ENCODE data around the gene TMEM255B. TPM values are rescaled to one million over a fixed set of nuclear protein-coding genes. Genes with fewer than 3 reads are reported as not detected.

The TMEM255B gene
- total and polyA plus RNA-seq, 2 donors (not counting 3 experiments of a cell fraction or from before 2014, with no cell fraction given) = 105 to 121 TPM

GRCh38 chr13:113742000-113742441 is 17.0 kb upstream of the TMEM255B start:
- Histone ChIP-seq H2AFZ (ENCODE audit: low read depth, low read length) (no peak overlapping the region), H3K9me1 (replicated peaks; ENCODE audit: control insufficient read depth, extremely low read depth, insufficient read depth, low read length) (no peaks in the 10 kb centered on the region), H3K79me2 (ENCODE audit: control insufficient read depth, insufficient read depth, low read length) (no peaks in the 10 kb centered on the region), H3K9ac (replicated peaks; ENCODE audit: extremely low read depth, insufficient read depth, low read length) (no peak overlapping the region), H3K4me2 (ENCODE audit: insufficient read depth, low read length) (no peak overlapping the region), H4K20me1 (replicated peaks; ENCODE audit: control insufficient read depth, extremely low read depth, insufficient read depth, low read length) (no peaks in the 10 kb centered on the region), H3K36me3 (ENCODE audit: control insufficient read depth in 2 of 2, extremely low read depth in 1 of 2, insufficient read depth in 2 of 2, low read length in 2 of 2) (no peaks in the 10 kb centered on the region), H3K4me3 (replicated peaks in 1 of 3; ENCODE audit: insufficient read depth in 1 of 3, low read depth in 1 of 3, low read length in 3 of 3) (no peak overlapping the region), H3K4me1 (ENCODE audit: control insufficient read depth, extremely low read depth, insufficient read depth, low read length) (no peaks in the 10 kb centered on the region), H3K9me3 (replicated peaks; ENCODE audit: control insufficient read depth, insufficient read depth, low read length) (no peaks in the 10 kb centered on the region), H3K27me3 (ENCODE audit: control insufficient read depth in 2 of 2, insufficient read depth in 2 of 2, low read length in 2 of 2) (no peaks in the 10 kb centered on the region), H3K27ac (ENCODE audit: insufficient read depth, low read depth, low read length) (no peak overlapping the region)
- CTCF ChIA-PET = interaction anchor here (0.6 to 2.0 kb wide), 6 partner anchors 9 to 162 kb away, joined by 3 to 8 read pairs (median 6); no protein-coding TSS in a partner anchor
- DNase-seq (ENCODE audit: low read depth, low spot score) (no peak), FAIRE-seq (no peak)
- dilution Hi-C loops (cut with MboI; ENCODE audit: extremely low pct_ligation_motif_present, low sequenced_read_pairs) = no loop called here
- TF ChIP-seq CTCF (IDR thresholded peaks at IDR 0.05; ENCODE audit: extremely low read depth in 1 of 2, insufficient read depth in 1 of 2, low read depth in 1 of 2, low read length in 2 of 2) = peak; percentile 11 to 45
- TF ChIP-seq POLR2A (IDR thresholded peaks at IDR 0.05; ENCODE audit: low read depth, low read length) = no peak
- no peak for TF ChIP-seq MYC (IDR thresholded peaks at IDR 0.05; ENCODE audit: low read depth, low read length)
- no TSS peak for BruUV-seq (replicated peaks)
- POLR2A ChIA-PET = no interaction called here
- intact Hi-C loops (cut with micrococcal nuclease) = no loop called here

GRCh38 chr13:113742445-113743120 is 16.4 kb upstream of the TMEM255B start:
- no peak overlapping the region for H3K4me3 ChIP-seq (replicated peaks in 1 of 3; ENCODE audit: insufficient read depth in 1 of 3, low read depth in 1 of 3, low read length in 3 of 3)
- H3K27ac ChIP-seq (ENCODE audit: insufficient read depth, low read depth, low read length) = no peak overlapping the region
- dilution Hi-C loops (cut with MboI; ENCODE audit: extremely low pct_ligation_motif_present, low sequenced_read_pairs) = no loop called here
- ChIA-PET CTCF (interaction anchor here (1.1 to 2.0 kb wide), 2 partner anchors 10 to 13 kb away, joined by 6 read pairs; no protein-coding TSS in a partner anchor), POLR2A (no interaction called here)
- H3K4me2 ChIP-seq (ENCODE audit: insufficient read depth, low read length) = no peak overlapping the region
- H3K9me3 ChIP-seq (replicated peaks; ENCODE audit: control insufficient read depth, insufficient read depth, low read length) = no peaks in the 10 kb centered on the region
- DNase-seq (ENCODE audit: low read depth, low spot score) = no peak
- no peak overlapping the region for H3K9ac ChIP-seq (replicated peaks; ENCODE audit: extremely low read depth, insufficient read depth, low read length)
- no peaks in the 10 kb centered on the region for H3K4me1 ChIP-seq (ENCODE audit: control insufficient read depth, extremely low read depth, insufficient read depth, low read length)
- no peaks in the 10 kb centered on the region for H3K36me3 ChIP-seq (ENCODE audit: control insufficient read depth in 2 of 2, extremely low read depth in 1 of 2, insufficient read depth in 2 of 2, low read length in 2 of 2)
- no peaks in the 10 kb centered on the region for H3K27me3 ChIP-seq (ENCODE audit: control insufficient read depth in 2 of 2, insufficient read depth in 2 of 2, low read length in 2 of 2)
- BruUV-seq (replicated peaks) = no TSS peak
- no peaks in the 10 kb centered on the region for H3K9me1 ChIP-seq (replicated peaks; ENCODE audit: control insufficient read depth, extremely low read depth, insufficient read depth, low read length)
- no peaks in the 10 kb centered on the region for H4K20me1 ChIP-seq (replicated peaks; ENCODE audit: control insufficient read depth, extremely low read depth, insufficient read depth, low read length)
- no peak for TF ChIP-seq MYC (IDR thresholded peaks at IDR 0.05; ENCODE audit: low read depth, low read length)
- no peak for TF ChIP-seq GATA2 (IDR thresholded peaks at IDR 0.05; ENCODE audit: insufficient read depth, insufficient read length, low read depth, low read length)
- no peak for TF ChIP-seq FOS (IDR thresholded peaks at IDR 0.05; ENCODE audit: borderline replicate concordance, insufficient read depth, low read length)
- TF ChIP-seq EZH2 (IDR thresholded peaks at IDR 0.05; ENCODE audit: borderline replicate concordance, low read depth, low read length, severe bottlenecking) = no peak
- no peak for TF ChIP-seq CTCF (IDR thresholded peaks at IDR 0.05; ENCODE audit: extremely low read depth in 1 of 2, insufficient read depth in 1 of 2, low read depth in 1 of 2, low read length in 2 of 2)
- TF ChIP-seq POLR2A (IDR thresholded peaks at IDR 0.05; ENCODE audit: low read depth, low read length) = no peak
- no peak for TF ChIP-seq JUN (IDR thresholded peaks at IDR 0.05; ENCODE audit: borderline replicate concordance, insufficient read depth, insufficient read length, low read depth)
- no peak for TF ChIP-seq MAX (IDR thresholded peaks at IDR 0.05; ENCODE audit: insufficient read depth, insufficient read length)
- TF ChIP-seq POLR2AphosphoS5 (IDR thresholded peaks at IDR 0.05; ENCODE audit: insufficient read depth, low read depth, low read length) = no peak
- no peaks in the 10 kb centered on the region for H3K79me2 ChIP-seq (ENCODE audit: control insufficient read depth, insufficient read depth, low read length)
- FAIRE-seq = no peak
- no peak overlapping the region for H2AFZ ChIP-seq (ENCODE audit: low read depth, low read length)
- intact Hi-C loops (cut with micrococcal nuclease) = no loop called here
